ENCODE results near the gene PHIP. TPM values are rescaled to one million over a fixed set of nuclear protein-coding genes. Genes with fewer than 3 reads are reported as not detected.

Gene PHIP
- total RNA-seq, 1 donor from 2014 or later, result 129 TPM

GRCh38 chr6:78966542-78966941 lies 111.5 kb downstream of the PHIP start:
- Histone ChIP-seq H3K79me2 (ENCODE audit: low read depth) (peaks cover 19% of the 10 kb centered on the region), H3K36me3 (peaks cover 70% of the 10 kb centered on the region), H3F3A (ENCODE audit: low read depth) (peaks cover 3% of the 10 kb centered on the region), H3K9me3 (ENCODE audit: low read depth) (no peaks in the 10 kb centered on the region), H3K4me3 (no peak overlapping the region), H3K27me3 (no peaks in the 10 kb centered on the region), H4K20me1 (ENCODE audit: low read depth) (no peaks in the 10 kb centered on the region), H3K4me2 (no peak overlapping the region), H3K9ac (no peak overlapping the region), H2AFZ (replicated peaks) (no peak overlapping the region), H3K4me1 (no peaks in the 10 kb centered on the region), H3K27ac (no peak overlapping the region)
- Mint-ChIP-seq H3K9me3 (no peaks in the 10 kb centered on the region), H3K4me3 (no peak overlapping the region), H3K4me1 (no peaks in the 10 kb centered on the region), H3K27me3 (ENCODE audit: insufficient read depth, low read depth) (no peaks in the 10 kb centered on the region), H3K36me3 (peaks cover 46% of the 10 kb centered on the region), H3K27ac (no peak overlapping the region)
- no peak for DNase-seq (ENCODE audit: low spot score)
- TF ChIP-seq CTCF (IDR thresholded peaks at IDR 0.05) (no peak), EZH2 (IDR thresholded peaks at IDR 0.05) (no peak), EZH2phosphoT487 (IDR thresholded peaks at IDR 0.05) (no peak)

GRCh38 chr6:78962448-78962847 lies 115.6 kb downstream of the PHIP start:
- TF ChIP-seq CTCF (IDR thresholded peaks at IDR 0.05), result no peak
- TF ChIP-seq EZH2phosphoT487 (IDR thresholded peaks at IDR 0.05), result no peak
- TF ChIP-seq EZH2 (IDR thresholded peaks at IDR 0.05), result no peak
- H3K27ac Mint-ChIP-seq, result no peak overlapping the region
- no peaks in the 10 kb centered on the region for H3K4me1 Mint-ChIP-seq
- no peaks in the 10 kb centered on the region for H3K9me3 Mint-ChIP-seq
- H3K79me2 ChIP-seq (ENCODE audit: low read depth), result no peaks in the 10 kb centered on the region
- H3K27me3 ChIP-seq, result no peaks in the 10 kb centered on the region
- H3F3A ChIP-seq (ENCODE audit: low read depth), result peaks cover 3% of the 10 kb centered on the region
- H3K9me3 ChIP-seq (ENCODE audit: low read depth), result no peaks in the 10 kb centered on the region
- peaks cover 70% of the 10 kb centered on the region for H3K36me3 ChIP-seq
- H4K20me1 ChIP-seq (ENCODE audit: low read depth), result no peaks in the 10 kb centered on the region
- H3K9ac ChIP-seq, result no peak overlapping the region
- no peak overlapping the region for H3K4me3 ChIP-seq
- H3K27ac ChIP-seq, result no peak overlapping the region
- H3K4me2 ChIP-seq, result no peak overlapping the region
- DNase-seq (ENCODE audit: low spot score), result no peak
- no peak overlapping the region for H2AFZ ChIP-seq (replicated peaks)
- no peaks in the 10 kb centered on the region for H3K27me3 Mint-ChIP-seq (ENCODE audit: insufficient read depth, low read depth)
- no peaks in the 10 kb centered on the region for H3K4me1 ChIP-seq
- no peak overlapping the region for H3K4me3 Mint-ChIP-seq
- H3K36me3 Mint-ChIP-seq, result peaks cover 45% of the 10 kb centered on the region

GRCh38 chr6:78954740-78955139 lies 123.3 kb downstream of the PHIP start:
- H3K9me3 ChIP-seq (ENCODE audit: low read depth), result no peaks in the 10 kb centered on the region
- H3K9me3 Mint-ChIP-seq, result peaks cover 29% of the 10 kb centered on the region
- no peaks in the 10 kb centered on the region for H4K20me1 ChIP-seq (ENCODE audit: low read depth)
- H3K27me3 ChIP-seq, result no peaks in the 10 kb centered on the region
- no peak overlapping the region for H3K4me3 Mint-ChIP-seq
- H3K4me3 ChIP-seq, result no peak overlapping the region
- no peak overlapping the region for H3K4me2 ChIP-seq
- H3F3A ChIP-seq (ENCODE audit: low read depth), result peaks cover 3% of the 10 kb centered on the region
- no peak for DNase-seq (ENCODE audit: low spot score)
- H3K27me3 Mint-ChIP-seq (ENCODE audit: insufficient read depth, low read depth), result no peaks in the 10 kb centered on the region
- peaks cover 84% of the 10 kb centered on the region for H3K36me3 ChIP-seq
- H3K27ac ChIP-seq, result no peak overlapping the region
- H2AFZ ChIP-seq (replicated peaks), result no peak overlapping the region
- TF ChIP-seq EZH2 (IDR thresholded peaks at IDR 0.05) (no peak), CTCF (IDR thresholded peaks at IDR 0.05) (no peak)
- H3K4me1 ChIP-seq, result no peaks in the 10 kb centered on the region
- no peaks in the 10 kb centered on the region for H3K79me2 ChIP-seq (ENCODE audit: low read depth)
- H3K4me1 Mint-ChIP-seq, result no peaks in the 10 kb centered on the region
- H3K27ac Mint-ChIP-seq, result no peak overlapping the region
- H3K36me3 Mint-ChIP-seq, result peaks cover 68% of the 10 kb centered on the region
- H3K9ac ChIP-seq, result no peak overlapping the region
